WI38 (cell line): Measurements from ENCODE around the gene GINS2.

Experiments used
- H3K4me3 ChIP-seq: 2 replicates; pipeline ENCODE4 v1.5.1; 2011; ENCODE audit warnings: low read depth, mild to moderate bottlenecking, control low read depth, low read length
- TF ChIP-seq, protein P1 (sequence below): IDR thresholded peaks from 2 replicates; pipeline ENCODE4 v1.5.1; 2012; ENCODE audit warnings: low read depth, mild to moderate bottlenecking, control low read depth, low read length

Gene GINS2

DNA sequence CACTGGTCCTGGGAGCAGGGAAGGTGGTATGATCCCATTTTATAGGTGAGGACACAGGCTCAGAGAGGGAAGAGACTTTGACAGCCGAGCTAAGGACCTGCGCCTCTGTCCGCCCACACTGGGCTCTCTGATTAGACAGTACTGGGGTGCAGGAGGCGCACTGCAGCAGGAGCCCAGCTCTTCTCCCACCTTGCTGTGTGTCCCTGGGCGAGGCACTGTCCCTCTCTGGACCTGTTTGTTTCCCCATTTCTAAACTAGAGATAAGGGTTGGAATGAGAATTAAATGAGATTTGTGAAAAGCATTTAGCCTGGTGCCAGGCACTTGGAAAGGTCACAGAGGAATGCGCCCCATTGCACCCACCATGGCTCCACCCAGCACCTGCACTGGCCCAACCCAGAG, 19.6 kb upstream of the GINS2 start:
- TF ChIP-seq, protein P1, sequence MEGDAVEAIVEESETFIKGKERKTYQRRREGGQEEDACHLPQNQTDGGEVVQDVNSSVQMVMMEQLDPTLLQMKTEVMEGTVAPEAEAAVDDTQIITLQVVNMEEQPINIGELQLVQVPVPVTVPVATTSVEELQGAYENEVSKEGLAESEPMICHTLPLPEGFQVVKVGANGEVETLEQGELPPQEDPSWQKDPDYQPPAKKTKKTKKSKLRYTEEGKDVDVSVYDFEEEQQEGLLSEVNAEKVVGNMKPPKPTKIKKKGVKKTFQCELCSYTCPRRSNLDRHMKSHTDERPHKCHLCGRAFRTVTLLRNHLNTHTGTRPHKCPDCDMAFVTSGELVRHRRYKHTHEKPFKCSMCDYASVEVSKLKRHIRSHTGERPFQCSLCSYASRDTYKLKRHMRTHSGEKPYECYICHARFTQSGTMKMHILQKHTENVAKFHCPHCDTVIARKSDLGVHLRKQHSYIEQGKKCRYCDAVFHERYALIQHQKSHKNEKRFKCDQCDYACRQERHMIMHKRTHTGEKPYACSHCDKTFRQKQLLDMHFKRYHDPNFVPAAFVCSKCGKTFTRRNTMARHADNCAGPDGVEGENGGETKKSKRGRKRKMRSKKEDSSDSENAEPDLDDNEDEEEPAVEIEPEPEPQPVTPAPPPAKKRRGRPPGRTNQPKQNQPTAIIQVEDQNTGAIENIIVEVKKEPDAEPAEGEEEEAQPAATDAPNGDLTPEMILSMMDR = no peak
- H3K4me3 ChIP-seq = no peak overlapping the region

DNA sequence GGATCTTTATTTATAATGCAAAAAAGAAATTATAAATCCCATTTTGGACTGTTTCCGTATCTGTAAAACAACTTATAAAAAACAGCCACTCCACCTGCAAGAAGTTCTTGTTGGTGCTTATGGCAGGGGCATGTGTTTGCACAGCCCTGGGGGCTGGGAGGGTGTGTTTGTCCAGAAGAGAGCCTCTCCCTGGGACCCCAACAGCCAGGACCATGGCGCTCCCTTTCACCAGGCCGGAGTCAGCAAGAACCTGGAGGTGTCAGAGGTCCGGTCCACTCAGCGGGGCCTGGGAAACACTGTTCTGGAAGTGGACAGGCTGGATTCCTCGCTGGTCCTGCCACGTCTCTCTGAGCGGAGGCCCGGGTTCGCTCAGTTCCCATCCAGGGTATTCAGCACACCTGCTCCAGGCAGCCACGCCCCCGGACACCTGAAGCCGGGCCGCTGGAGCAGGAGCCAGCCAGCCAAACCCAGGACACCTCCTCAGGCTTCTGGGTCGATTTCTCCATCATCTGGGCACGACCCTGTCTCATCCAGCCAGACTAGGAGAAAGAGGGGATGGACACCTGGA, 18.9 kb upstream of the GINS2 start:
- no peak overlapping the region for H3K4me3 ChIP-seq
- TF ChIP-seq, protein P1 = no peak

DNA sequence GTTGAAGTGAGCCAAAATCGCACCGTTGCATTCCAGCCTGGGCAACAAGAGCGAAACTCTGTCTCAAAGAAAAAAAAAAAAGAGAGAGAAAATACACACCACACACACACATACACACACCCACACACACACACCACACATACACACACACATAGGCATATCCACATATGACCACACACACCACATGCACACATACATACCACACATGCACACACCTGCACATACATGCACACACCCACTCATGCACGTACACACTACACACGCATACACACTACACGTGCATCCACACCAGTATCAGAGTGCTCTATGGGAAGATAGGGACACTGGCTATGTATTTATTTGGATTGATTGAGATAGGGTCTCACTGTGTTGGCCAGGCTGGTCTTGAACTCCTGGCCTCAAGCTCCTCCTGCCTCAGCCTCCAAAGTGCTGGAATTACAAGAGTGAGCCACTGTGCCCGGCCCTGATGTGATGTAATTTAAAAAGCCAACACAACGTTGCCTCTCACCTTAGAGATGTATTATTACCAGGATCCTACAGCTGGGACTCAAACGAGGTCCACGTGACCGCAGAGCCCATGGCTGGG, 17.8 kb upstream of the GINS2 start:
- no peak overlapping the region for H3K4me3 ChIP-seq
- TF ChIP-seq, protein P1 = no peak

DNA sequence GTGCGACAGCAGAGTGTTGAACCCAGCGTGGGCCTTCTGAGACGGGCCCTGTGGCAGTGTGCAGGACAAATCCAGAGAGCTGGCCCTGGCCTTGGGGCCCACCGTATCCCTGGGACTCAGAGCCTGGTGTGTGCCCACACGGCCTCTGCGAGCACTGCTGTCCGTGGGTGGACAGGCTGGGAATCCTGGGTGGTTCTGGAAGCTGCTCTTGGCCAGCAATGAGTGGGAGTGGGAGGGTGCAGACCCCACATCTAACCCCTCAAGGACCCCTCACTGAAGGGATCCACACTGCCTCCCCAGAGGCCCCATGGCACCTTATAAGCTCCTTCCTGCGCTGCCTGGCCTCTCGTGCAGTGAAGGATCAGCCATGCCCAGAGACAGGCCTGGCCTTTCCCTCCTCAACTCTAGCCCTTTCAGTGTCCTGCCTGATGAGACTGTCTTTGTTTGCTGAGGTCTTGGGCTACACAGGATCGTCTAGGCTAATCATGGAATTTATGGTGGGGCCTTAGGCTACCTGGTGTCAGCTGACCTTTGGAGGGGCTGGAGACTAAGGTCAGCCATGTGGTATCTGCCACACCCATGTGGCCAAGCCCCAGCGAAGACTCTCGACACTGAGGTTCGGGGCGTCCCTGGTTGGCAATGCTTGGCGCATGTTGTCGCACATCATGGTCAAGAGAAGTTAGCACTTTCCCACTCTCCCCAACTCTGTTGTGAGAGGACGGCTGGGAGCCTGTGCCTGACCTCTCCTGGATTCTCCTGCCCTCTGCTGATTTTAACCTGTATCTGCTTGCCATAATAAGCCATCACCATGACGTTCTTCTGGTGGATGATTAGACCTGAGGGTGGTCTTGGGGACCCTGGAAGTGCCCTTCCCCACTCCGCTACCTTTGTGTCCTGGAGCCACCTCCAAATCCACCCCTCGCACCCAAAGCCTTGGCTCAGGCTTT, 16.4 kb upstream of the GINS2 start:
- TF ChIP-seq, protein P1 = no peak
- H3K4me3 ChIP-seq = no peak overlapping the region

DNA sequence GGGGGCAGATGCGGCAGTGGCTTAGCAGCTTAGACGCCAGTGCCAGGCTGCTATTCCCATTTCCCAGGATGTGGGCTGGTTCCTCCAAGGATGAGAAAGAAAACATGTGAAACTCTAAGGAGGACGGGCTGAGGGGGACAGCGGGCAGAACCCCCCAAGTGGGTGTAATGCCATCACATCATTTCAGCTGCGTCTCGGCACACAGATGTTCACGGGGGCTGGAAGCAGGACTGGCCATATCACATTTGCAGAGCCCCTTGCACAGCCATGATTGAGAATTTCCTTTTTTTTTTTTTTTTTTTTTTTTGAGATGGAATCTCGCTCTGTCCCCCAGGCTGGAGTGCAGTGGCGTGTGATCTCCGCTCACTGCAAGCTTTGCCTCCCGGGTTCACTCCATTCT, 15.3 kb upstream of the GINS2 start:
- TF ChIP-seq, protein P1 = no peak
- H3K4me3 ChIP-seq = no peak overlapping the region

DNA sequence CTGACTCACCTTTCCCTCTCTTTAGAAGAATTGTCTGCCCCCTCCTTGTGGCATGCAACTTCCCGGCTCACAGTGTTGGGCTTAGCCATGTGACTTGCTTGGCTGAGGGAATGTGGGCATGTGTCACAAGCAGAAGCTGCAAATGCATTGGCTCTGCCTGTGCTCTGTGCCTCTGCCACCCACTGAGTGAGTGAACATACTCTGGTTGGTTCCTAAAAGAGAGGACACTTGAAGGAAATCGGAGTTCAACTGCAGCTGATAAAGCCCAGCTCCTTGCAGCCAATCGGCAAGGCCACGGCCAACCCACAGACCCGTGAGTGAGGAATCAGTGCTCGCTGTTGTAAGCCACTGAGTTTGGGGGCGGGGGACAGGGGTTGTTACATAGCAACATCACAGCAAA, 10.9 kb upstream of the GINS2 start:
- H3K4me3 ChIP-seq = no peak overlapping the region
- TF ChIP-seq, protein P1 = no peak
